Naive B cell (primary cell): Measurements from ENCODE around the gene RHOBTB1. TPM values are rescaled to one million over a fixed set of nuclear protein-coding genes. Genes with fewer than 3 reads are reported as not detected.

Experiments
- ATAC-seq, 2 donors: fragments of 150-1000 bp; cut with Tn5 transposase; 2 replicates each; pipeline ENCODE4 v1.10.0; 2021; ENCODE audit warnings: low read depth in 2 of 2, mild to moderate bottlenecking in 2 of 2, moderate library complexity in 2 of 2
- DNase-seq: peaks from one replicate; pipeline ENCODE4 v3.0.0; 2022
- H3K27ac Mint-ChIP-seq, 6 donors: one replicate each; pipeline ENCODE4 v1.8.0; 2020 to 2022; ENCODE audit warnings: mild to moderate bottlenecking in 6 of 6, mixed read lengths in 6 of 6, moderate library complexity in 5 of 6, inconsistent platforms in 2 of 6
- H3K27me3 Mint-ChIP-seq, 3 donors: one replicate each; pipeline ENCODE4 v1.8.0; 2021 to 2022; ENCODE audit warnings: mixed read lengths in 3 of 3, mild to moderate bottlenecking in 1 of 3
- H3K36me3 Mint-ChIP-seq, 2 donors: one replicate each; pipeline ENCODE4 v1.8.0; 2020 to 2022; ENCODE audit warnings: mixed read lengths in 2 of 2, inconsistent platforms in 1 of 2, mild to moderate bottlenecking in 1 of 2
- H3K4me1 Mint-ChIP-seq, 3 donors: one replicate each; pipeline ENCODE4 v1.8.0; 2020 to 2022; ENCODE audit warnings: mixed read lengths in 3 of 3, inconsistent platforms in 1 of 3, mild to moderate bottlenecking in 1 of 3, moderate library complexity in 1 of 3
- H3K4me3 Mint-ChIP-seq, 8 donors: one replicate each; pipeline ENCODE4 v1.8.0; 2020 to 2022; ENCODE audit warnings: mild to moderate bottlenecking in 8 of 8, mixed read lengths in 8 of 8, moderate library complexity in 8 of 8, inconsistent platforms in 2 of 8
- H3K9me3 Mint-ChIP-seq, 7 donors: one replicate each; pipeline ENCODE4 v1.8.0; 2020 to 2022; ENCODE audit warnings: mixed read lengths in 7 of 7, mild to moderate bottlenecking in 5 of 7, inconsistent platforms in 2 of 7, moderate library complexity in 1 of 7
- polyA plus RNA-seq, 6 donors: library from polyadenylated mRNA; unstranded; fragments of 300-500 nt; fragmentation: Illumina TruSeq; gene quantifications; one replicate each; pipeline ENCODE4 v1.2.3, GENCODE V29; 2021; ENCODE audit warnings: low read depth in 6 of 6

RHOBTB1 gene
- polyA plus RNA-seq, 6 donors from 2014 or later: 0.21 to 2.2 (median 0.69) TPM; not detected in 1

DNA sequence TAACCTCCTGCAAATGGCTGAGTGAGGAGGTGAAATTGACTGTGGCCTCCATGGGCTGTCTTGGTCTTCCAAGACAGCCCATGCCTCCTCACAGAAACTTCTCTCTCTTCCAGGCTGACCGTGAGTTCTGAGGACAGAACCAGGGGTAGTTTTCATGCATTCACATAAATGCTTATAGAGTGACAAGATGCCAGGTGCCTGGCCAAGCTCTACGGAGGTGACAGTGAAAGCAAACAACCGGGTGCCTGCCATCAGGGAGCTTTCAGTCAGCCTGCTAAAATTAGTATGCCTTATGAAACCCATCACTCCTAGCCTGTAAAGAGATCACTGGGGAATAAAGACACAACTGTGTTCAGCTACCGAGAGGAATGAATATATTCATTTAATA is 919 bp upstream of the RHOBTB1 start:
- Mint-ChIP-seq H3K4me1 (peaks cover 9 to 22% (median 20%) of the 10 kb centered on the region in 3 donors), H3K27ac (peak overlapping the region in 4 of 6 donors; percentile 66 to 95 (median 92)), H3K27me3 (peaks cover 0 to 16% (median 10%) of the 10 kb centered on the region in 3 donors)

DNA sequence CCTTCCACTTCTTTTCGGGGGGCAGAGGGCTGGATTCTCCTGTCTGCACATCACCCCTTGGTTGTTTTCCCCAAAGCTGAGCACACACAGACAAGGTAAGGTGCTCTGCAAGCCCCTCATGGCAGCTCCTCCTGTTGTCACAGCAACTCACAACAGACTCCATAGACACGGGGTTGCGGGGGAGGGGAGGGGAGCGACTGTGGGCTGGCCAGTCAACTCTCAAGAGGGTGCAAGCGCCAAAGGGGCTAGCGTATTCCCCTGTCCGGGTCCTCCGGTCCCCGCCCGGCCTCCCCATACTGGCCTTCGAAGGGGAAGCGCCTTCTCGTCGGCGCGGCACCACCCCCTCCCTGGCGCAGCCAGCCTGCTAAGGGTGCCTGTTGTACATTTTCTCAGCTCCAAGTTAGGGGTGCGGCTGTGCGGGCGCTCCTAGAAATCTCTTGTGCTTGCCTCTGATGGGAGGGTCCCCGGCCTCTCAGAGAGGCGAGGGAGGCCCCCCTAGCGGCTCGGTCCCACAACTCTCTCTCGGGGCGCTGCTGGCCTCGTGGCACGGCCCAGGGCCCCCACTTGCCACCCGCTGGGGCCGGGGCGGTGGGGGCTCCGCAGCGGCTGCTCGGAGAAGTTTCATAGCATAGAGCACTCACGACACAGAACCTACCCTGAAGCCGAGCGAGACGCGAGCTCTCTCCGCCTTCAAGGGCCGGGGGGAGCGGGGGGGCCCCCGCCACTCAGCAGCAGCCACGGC is 498 bp downstream of the RHOBTB1 start:
- Mint-ChIP-seq H3K4me3 (peak overlapping the region; percentile 81 to 93 (median 90)), H3K9me3 (peaks cover 0 to 2% (median 0%) of the 10 kb centered on the region in 7 donors), H3K36me3 (no peaks in the 10 kb centered on the region), H3K27ac (peak overlapping the region in 5 of 6 donors; percentile 70 to 96 (median 91)), H3K27me3 (peaks cover 0 to 16% (median 10%) of the 10 kb centered on the region in 3 donors), H3K4me1 (peaks cover 13 to 23% (median 22%) of the 10 kb centered on the region in 3 donors)
- DNase-seq (peak; percentile 49), ATAC-seq (peak; percentile 43 to 44)

More for the DNA sequence above, 919 bp upstream of the RHOBTB1 start:
- no peak for ATAC-seq
- H3K4me3 Mint-ChIP-seq: peak overlapping the region; percentile 87 to 94 (median 90)
- H3K9me3 Mint-ChIP-seq: peaks cover 0 to 2% (median 0%) of the 10 kb centered on the region in 7 donors
- DNase-seq: no peak
- H3K36me3 Mint-ChIP-seq: no peaks in the 10 kb centered on the region

DNA sequence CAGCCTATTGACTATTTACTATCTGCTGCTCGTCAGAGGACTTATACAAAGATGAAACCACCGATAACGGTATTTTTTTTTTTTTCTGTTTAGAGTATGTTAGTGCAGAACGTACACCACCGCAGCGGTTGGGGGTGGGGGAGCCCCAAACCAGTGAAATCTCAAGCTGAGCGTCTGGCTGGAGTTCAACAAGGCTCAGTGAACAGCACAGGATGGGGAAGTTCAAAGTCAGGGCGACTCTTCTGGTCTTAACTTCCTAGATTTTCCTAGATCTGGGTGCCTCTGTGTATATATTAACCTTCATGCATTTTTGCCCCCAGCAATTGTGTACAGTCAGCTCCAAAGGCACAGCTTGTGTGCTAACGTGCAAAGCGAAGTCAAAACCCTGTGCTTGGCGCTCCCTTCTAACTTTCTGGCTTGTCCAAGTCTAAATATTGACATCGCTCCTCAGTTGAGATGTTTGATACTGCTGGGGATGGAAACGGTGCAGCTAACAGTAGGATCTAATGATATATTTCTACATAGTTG is 1.1 kb downstream of the RHOBTB1 start:
- Mint-ChIP-seq H3K4me1 (peaks cover 13 to 23% (median 22%) of the 10 kb centered on the region in 3 donors), H3K27me3 (peaks cover 0 to 16% (median 10%) of the 10 kb centered on the region in 3 donors), H3K27ac (peak overlapping the region; percentile 39 to 96 (median 78)), H3K36me3 (no peaks in the 10 kb centered on the region), H3K4me3 (peak overlapping the region; percentile 81 to 93 (median 90)), H3K9me3 (peaks cover 0 to 2% (median 0%) of the 10 kb centered on the region in 7 donors)
- ATAC-seq (peak; percentile 68 to 70), DNase-seq (peak; percentile 77)

DNA sequence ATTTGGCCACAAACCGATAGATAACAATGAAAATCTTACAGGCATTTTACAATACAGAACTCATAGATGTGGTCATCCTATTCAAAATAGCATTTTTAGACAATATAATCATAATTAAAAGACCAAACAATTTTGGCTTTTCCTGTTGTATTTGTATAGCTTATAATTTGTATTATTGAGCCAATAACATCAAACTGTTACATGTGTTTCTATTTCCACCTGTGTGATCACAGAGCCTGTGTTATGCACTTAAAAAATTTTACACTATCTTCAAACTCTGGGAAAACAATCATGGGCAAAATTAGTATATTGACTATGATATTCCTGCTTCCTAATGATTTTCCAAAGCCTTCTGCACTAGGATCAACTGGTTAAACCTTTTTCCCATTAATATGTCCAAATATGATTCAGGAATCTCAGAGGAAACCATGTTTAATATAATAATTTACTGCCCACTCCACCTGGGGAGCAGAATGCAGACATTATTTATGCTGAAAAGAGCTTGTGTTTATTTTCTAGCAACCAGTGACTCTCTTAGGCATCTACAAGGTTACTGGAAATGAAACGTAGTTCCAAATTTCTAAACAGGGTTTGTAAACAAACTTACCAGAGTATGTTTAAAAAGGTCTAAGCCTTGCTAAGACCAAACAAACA is 1.7 kb downstream of the RHOBTB1 start:
- Mint-ChIP-seq H3K27me3 (peaks cover 0 to 16% (median 10%) of the 10 kb centered on the region in 3 donors), H3K27ac (peak overlapping the region in 3 of 6 donors; percentile 70 to 96 (median 82))
- no peak for ATAC-seq

DNA sequence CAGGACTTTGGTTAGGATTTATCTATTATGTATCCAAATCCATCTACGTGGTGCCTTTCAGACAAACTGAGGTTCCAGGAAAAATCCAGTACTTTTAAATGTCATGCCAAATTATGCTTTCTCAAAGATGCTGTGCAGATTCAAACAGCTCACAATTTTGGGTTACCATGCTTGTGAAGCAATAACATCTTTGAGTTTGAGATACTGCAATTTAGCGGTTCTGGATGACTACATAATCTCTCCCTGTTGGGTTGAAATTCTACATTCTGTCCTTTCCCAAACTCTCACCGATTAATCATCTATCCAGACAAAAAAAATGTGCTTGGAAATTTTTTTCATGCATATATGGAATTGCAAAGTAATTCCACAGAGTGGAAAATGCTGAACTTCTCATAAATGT is 3.5 kb downstream of the RHOBTB1 start:
- peaks cover 0 to 8% (median 5%) of the 10 kb centered on the region in 3 donors for H3K27me3 Mint-ChIP-seq
- H3K27ac Mint-ChIP-seq: no peak overlapping the region
- H3K36me3 Mint-ChIP-seq: no peaks in the 10 kb centered on the region
- no peak for ATAC-seq
- DNase-seq: no peak
- peaks cover 13 to 22% (median 22%) of the 10 kb centered on the region in 3 donors for H3K4me1 Mint-ChIP-seq
- H3K9me3 Mint-ChIP-seq: peaks cover 0 to under 1% (median 0%) of the 10 kb centered on the region in 7 donors
- H3K4me3 Mint-ChIP-seq: no peak overlapping the region

More for the DNA sequence above, 1.7 kb downstream of the RHOBTB1 start:
- H3K4me3 Mint-ChIP-seq: peak overlapping the region; percentile 81 to 93 (median 90)
- H3K4me1 Mint-ChIP-seq: peaks cover 13 to 23% (median 22%) of the 10 kb centered on the region in 3 donors
- no peaks in the 10 kb centered on the region for H3K36me3 Mint-ChIP-seq
- DNase-seq: no peak
- peaks cover 0 to 2% (median 0%) of the 10 kb centered on the region in 7 donors for H3K9me3 Mint-ChIP-seq

DNA sequence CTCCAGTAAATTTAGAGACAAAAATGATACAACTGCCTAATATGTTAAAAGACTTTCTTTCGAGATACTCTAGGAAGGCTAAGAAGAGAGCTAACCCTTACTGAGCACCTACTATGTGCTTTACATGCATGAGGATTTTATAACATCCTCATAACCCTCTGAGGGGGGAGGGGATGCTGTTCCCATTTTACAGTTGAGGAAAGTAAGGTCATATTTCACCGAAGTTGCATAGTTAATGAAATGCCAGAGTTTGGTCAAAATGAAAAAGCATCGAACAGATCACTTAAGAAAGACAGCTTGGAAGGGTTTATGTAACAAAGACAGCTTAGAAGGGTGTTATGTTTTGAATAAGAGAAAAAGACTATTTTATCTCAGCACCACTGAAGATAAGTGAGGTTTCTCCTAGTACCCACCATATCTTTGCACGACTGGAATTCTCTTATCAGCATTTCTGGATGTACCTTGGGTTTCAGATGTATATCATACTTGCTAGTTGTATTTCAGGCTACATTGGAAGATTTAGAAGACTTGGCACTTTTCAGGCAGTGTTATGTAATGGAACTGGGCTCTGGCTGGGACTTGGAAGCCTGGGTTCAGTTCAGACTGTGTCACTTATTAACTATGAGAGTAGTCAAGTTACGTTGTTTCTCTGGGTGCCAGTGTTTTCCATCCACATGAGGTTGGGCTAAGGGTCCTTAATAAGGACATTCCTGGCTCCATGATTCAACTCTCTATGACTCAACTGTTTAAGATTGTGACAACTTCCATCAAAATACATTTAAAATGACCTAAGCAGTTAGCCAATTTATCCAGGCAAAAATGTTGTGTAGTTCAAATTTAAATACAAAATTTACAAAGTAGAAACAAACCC is 6.0 kb downstream of the RHOBTB1 start:
- Mint-ChIP-seq H3K27me3 (no peaks in the 10 kb centered on the region), H3K4me3 (no peak overlapping the region), H3K36me3 (no peaks in the 10 kb centered on the region), H3K9me3 (no peaks in the 10 kb centered on the region), H3K4me1 (peaks cover 6 to 7% (median 6%) of the 10 kb centered on the region in 3 donors), H3K27ac (no peak overlapping the region)
- DNase-seq (no peak), ATAC-seq (no peak)

DNA sequence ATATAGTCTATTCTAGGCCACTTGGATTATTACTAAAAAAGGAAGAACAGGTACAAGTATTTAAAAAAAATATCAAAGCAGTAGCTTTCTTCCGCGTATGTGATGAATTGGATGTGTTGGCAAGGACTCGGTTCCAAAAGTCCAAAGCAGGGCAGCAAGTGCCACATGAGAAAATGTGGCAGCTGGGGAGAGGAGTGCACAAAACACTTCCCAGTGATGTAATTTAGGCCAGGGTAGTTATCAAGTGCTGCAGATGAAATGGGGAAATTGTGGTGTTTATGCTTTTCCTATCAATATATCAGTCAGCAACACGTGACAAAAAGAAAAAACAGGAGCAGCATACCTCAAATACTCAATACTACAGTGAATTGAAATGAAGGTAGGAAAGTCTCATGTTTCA is 7.0 kb downstream of the RHOBTB1 start:
- no peaks in the 10 kb centered on the region for H3K9me3 Mint-ChIP-seq
- H3K4me1 Mint-ChIP-seq: peaks cover 0 to 4% (median 2%) of the 10 kb centered on the region in 3 donors
- H3K36me3 Mint-ChIP-seq: no peaks in the 10 kb centered on the region
- no peak overlapping the region for H3K27ac Mint-ChIP-seq
- no peak overlapping the region for H3K4me3 Mint-ChIP-seq
- ATAC-seq (no peak), DNase-seq (no peak)
- H3K27me3 Mint-ChIP-seq: no peaks in the 10 kb centered on the region

DNA sequence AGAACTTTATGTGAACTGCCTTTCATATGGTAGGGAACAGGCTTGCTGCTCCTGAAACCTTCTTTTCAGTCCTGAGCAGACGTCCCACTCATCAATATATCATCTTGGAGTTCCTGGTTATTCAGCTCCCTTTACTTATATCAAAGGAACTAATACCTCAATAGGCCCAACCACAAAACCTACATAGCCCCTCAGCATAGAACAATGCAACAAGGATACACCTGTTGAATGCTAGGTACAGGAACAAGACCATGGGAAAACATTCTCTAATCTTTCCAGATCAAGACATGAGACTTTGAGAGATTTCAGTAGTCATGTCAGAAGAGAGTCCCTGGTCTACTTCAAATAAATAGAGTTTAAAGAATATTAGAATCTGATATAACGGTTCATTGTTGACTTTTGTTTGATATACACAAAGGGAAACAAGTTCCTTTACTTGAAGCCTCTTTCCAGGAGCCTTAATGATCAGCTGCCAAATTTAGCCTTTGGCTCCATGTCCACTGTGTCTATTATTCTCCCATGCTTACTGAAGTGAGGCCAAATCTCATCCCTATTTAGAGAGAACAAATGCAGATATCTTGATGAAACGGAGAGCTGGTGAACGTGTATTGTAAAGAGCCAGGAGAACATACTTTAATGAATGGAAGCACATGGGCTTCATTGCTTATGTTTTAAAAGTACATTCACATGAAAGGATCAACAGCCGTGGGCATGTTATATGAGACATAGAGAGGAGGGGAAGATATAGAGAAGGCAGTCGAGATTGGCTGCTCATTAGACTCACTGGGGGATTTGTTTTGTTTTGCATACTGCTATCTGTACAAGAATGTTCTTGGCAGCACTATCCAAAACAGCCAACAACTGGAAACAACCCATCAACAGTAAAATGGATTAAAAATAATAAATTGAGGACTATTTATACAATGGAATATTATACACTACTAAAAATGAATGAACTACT is 9.5 kb downstream of the RHOBTB1 start:
- Mint-ChIP-seq H3K27ac (no peak overlapping the region), H3K27me3 (no peaks in the 10 kb centered on the region), H3K36me3 (no peaks in the 10 kb centered on the region), H3K4me3 (no peak overlapping the region), H3K4me1 (peaks cover 0 to 3% (median 2%) of the 10 kb centered on the region in 3 donors), H3K9me3 (no peaks in the 10 kb centered on the region)
- DNase-seq (no peak), ATAC-seq (no peak)

DNA sequence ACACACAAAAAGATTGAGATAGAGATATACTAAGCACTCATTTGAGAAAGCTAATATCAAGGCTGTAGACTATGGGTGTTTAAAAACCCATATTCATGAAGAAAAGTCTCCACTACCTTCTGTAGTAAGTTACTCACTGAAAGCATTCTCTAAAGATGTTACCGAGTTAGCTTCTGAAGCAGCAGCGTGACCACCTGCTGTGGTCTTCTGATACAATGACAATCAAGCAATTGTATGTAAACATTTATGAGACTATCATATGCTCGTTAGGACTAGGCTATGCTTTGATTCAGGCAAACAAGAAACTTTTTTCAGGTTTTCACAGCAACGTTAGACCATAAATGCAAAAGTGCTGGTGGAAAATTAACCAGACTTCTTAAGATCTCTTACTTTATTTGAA is 11.2 kb downstream of the RHOBTB1 start:
- ATAC-seq (no peak), DNase-seq (no peak)
- Mint-ChIP-seq H3K9me3 (peaks cover 0 to 9% (median 5%) of the 10 kb centered on the region in 7 donors), H3K27me3 (no peaks in the 10 kb centered on the region), H3K4me3 (no peak overlapping the region), H3K27ac (no peak overlapping the region), H3K36me3 (peaks cover 5 to 10% of the 10 kb centered on the region in 2 donors), H3K4me1 (no peaks in the 10 kb centered on the region)

DNA sequence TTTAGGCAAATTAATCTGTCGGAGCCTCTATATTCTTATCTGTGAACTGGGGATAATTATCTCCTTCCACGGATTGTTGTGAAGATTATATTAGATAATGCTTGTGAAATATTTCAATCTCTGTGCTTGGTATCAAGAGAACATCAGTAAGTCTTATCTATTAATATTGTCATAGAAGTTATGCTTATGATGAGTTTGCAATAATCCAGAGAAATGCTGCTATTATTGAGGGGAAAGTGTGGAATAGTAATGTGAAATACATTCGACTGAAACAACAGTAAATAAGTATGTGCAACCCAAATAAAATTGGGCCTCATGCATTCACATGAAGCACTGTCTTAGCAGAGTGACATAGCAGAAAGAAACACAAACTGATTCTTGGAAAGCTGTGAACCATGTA is 13.7 kb downstream of the RHOBTB1 start:
- ATAC-seq: no peak
- no peaks in the 10 kb centered on the region for H3K4me1 Mint-ChIP-seq
- H3K36me3 Mint-ChIP-seq: peaks cover 5 to 10% of the 10 kb centered on the region in 2 donors
- H3K4me3 Mint-ChIP-seq: no peak overlapping the region
- H3K27ac Mint-ChIP-seq: no peak overlapping the region
- no peaks in the 10 kb centered on the region for H3K27me3 Mint-ChIP-seq
- peaks cover 0 to 11% (median 7%) of the 10 kb centered on the region in 7 donors for H3K9me3 Mint-ChIP-seq
- no peak for DNase-seq

DNA sequence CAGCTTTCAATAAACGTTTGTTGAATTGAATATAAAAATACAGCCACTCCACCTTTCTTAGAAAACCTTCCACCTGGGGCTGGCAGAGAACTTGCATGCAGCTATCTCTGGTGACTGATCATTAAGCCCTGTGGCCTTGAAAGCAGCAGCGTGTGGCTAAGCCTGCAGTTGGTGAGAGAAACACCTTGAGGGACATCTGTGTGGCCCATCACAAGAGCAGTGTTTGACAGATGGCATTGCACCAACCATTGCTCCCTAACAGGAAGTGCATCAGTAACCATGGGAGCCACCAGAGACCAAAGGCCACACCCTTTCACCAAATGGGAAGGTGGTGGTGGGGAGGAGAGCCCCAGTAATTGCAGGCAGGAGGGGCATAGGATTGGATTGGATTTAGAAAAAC is 22.4 kb downstream of the RHOBTB1 start:
- Mint-ChIP-seq H3K4me1 (peaks cover 0 to 7% (median 3%) of the 10 kb centered on the region in 3 donors), H3K9me3 (peaks cover 0 to 9% (median 6%) of the 10 kb centered on the region in 7 donors), H3K27me3 (no peaks in the 10 kb centered on the region), H3K27ac (peak overlapping the region in 3 of 6 donors; percentile 53 to 77 (median 54)), H3K4me3 (no peak overlapping the region), H3K36me3 (peaks cover 0 to 12% of the 10 kb centered on the region in 2 donors)
- DNase-seq: no peak
- ATAC-seq: peak; percentile 33 to 34

DNA sequence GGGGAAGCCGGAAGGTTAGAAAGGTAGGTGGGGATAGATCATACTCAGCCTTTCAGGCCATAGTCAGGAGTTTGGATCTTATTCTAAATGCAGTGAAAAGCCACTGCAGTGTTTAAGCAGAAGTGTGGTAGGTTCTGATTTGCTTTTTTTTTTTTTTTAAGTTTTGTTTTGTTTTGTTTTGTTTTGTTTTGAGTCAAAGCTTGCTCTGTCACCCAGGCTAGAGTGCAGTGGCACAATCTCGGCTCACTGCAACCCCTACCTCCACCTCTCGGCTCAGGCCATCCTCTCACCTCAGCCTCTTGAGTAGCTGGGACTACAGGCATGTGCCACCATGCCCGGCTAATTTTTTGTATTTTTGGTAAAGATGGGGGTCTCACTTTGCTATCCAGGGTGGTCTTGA is 23.5 kb downstream of the RHOBTB1 start:
- Mint-ChIP-seq H3K27ac (peak overlapping the region in 3 of 6 donors; percentile 31 to 39 (median 37)), H3K36me3 (peaks cover 0 to 12% of the 10 kb centered on the region in 2 donors), H3K9me3 (peaks cover 0 to 9% (median 6%) of the 10 kb centered on the region in 7 donors), H3K4me1 (peaks cover 0 to 8% (median 7%) of the 10 kb centered on the region in 3 donors), H3K27me3 (peaks cover 0 to 3% (median 0%) of the 10 kb centered on the region in 3 donors), H3K4me3 (no peak overlapping the region)
- no peak for ATAC-seq
- DNase-seq: no peak
